ENCODE results near the gene L3MBTL4. TPM values are rescaled to one million over a fixed set of nuclear protein-coding genes. Genes with fewer than 3 reads are reported as not detected.
"Not testable (repeated sequence)": the region's sequence is repeated elsewhere in the genome, so short reads cannot be mapped to it uniquely, and the experiment has no call there.

L3MBTL4 gene
- total RNA-seq, 1 donor from 2014 or later: under 0.01 TPM

DNA sequence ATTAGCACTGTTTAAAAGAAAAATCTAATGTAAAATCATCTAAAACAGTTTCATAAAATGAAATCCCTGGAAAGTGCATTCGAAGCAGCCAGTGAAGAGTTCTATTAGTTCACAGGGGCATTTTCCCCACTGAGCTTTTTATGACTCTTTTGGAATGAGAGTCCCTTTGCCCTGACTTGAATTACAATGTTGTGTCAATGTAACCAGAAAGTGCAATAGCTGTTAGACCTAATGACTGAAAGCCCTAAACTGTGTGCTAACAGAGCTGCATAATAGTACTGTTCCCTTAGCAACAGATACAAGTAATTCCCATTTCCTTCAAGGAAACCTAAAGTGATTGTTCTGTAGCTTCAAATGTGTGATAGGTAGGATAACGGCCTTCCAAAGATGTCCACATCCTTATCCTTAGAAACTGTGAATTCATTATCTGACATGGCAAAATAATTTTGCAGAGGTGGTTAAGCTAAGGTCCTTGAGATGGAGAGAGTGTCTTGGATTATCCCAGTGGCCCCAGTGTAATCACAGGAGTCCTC, 134.4 kb downstream of the L3MBTL4 start:
- TF ChIP-seq, protein P1, sequence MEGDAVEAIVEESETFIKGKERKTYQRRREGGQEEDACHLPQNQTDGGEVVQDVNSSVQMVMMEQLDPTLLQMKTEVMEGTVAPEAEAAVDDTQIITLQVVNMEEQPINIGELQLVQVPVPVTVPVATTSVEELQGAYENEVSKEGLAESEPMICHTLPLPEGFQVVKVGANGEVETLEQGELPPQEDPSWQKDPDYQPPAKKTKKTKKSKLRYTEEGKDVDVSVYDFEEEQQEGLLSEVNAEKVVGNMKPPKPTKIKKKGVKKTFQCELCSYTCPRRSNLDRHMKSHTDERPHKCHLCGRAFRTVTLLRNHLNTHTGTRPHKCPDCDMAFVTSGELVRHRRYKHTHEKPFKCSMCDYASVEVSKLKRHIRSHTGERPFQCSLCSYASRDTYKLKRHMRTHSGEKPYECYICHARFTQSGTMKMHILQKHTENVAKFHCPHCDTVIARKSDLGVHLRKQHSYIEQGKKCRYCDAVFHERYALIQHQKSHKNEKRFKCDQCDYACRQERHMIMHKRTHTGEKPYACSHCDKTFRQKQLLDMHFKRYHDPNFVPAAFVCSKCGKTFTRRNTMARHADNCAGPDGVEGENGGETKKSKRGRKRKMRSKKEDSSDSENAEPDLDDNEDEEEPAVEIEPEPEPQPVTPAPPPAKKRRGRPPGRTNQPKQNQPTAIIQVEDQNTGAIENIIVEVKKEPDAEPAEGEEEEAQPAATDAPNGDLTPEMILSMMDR (IDR thresholded peaks at IDR 0.05; ENCODE audit: insufficient read depth, low read length, severe bottlenecking): no peak
- no peak overlapping the region for H3K4me3 ChIP-seq (ENCODE audit: low read depth, low read length)
- DNase-seq (ENCODE audit: low read depth) (no peak), FAIRE-seq (no peak)
- no peaks in the 10 kb centered on the region for H3K36me3 ChIP-seq (ENCODE audit: control insufficient read depth, insufficient read depth, low read length)
- H3K27me3 ChIP-seq (ENCODE audit: control insufficient read depth, insufficient read depth, low read length): no peaks in the 10 kb centered on the region

DNA sequence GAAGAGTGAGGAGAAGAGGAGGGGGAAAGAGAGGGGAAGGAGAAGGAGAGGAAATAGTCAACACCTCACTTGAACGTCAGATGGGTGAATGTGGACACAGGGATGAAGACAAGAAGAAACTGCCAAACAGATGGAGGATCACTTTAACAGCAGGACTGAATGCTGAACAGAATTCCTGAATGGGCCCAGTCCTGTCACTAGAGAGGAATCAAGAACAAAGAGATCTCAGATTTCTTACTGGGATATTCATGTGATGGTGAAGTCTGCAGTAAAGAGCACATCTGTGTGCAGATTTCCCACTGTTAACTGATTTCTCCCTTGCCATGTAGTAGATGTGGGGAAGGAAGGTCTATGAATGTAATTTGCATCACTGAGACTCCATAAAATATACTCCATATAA, 135.4 kb downstream of the L3MBTL4 start:
- Histone ChIP-seq H3K27me3 (ENCODE audit: control insufficient read depth, insufficient read depth, low read length) (no peaks in the 10 kb centered on the region), H3K4me3 (ENCODE audit: low read depth, low read length) (no peak overlapping the region), H3K36me3 (ENCODE audit: control insufficient read depth, insufficient read depth, low read length) (no peaks in the 10 kb centered on the region)
- FAIRE-seq: no peak
- no peak for DNase-seq (ENCODE audit: low read depth)
- TF ChIP-seq, protein P1 (IDR thresholded peaks at IDR 0.05; ENCODE audit: insufficient read depth, low read length, severe bottlenecking): no peak

DNA sequence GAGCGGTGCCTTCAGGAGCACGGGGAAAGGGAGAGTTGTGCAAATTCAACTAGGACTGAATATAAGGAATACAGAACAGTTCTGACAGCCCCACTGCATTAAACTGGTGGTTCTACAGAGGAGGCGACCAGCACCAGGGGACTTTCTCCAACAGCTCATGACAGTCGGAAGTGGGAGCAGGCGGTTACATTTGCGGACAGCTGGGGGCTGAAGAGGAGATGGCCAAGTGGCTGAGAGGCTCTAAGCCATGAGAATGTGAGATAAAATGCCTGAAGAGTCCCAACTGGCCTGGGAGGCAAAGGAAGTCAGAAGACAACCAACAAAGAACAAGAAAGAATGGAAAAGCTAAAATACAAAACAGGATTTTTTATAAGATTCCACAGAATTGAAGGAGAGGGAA, 141.3 kb downstream of the L3MBTL4 start:
- TF ChIP-seq, protein P1 (IDR thresholded peaks at IDR 0.05; ENCODE audit: insufficient read depth, low read length, severe bottlenecking): no peak
- FAIRE-seq (no peak), DNase-seq (ENCODE audit: low read depth) (no peak)
- Histone ChIP-seq H3K4me3 (ENCODE audit: low read depth, low read length) (no peak overlapping the region), H3K27me3 (ENCODE audit: control insufficient read depth, insufficient read depth, low read length) (no peaks in the 10 kb centered on the region), H3K36me3 (ENCODE audit: control insufficient read depth, insufficient read depth, low read length) (no peaks in the 10 kb centered on the region)

DNA sequence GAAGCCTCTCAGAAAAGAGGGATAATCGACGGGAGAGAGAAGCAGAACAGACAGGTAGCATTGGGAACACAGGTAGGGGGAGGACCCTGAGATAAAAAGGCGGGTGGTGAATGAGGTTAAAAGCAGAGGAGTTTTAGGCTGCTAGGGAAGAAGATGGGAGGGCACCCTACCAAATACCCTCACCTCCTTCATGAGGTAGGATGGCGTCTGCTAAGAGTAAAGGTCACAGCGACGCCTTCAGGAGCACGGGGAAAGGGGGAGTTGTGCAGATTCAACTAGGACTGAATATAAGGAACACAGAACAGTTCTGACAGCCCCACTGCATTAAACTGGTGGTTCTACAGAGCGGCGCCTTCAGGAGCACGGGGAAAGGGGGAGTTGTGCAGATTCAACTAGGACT, 142.6 kb downstream of the L3MBTL4 start:
- not testable (repeated sequence) for H3K27me3 ChIP-seq (ENCODE audit: control insufficient read depth, insufficient read depth, low read length); FAIRE-seq

DNA sequence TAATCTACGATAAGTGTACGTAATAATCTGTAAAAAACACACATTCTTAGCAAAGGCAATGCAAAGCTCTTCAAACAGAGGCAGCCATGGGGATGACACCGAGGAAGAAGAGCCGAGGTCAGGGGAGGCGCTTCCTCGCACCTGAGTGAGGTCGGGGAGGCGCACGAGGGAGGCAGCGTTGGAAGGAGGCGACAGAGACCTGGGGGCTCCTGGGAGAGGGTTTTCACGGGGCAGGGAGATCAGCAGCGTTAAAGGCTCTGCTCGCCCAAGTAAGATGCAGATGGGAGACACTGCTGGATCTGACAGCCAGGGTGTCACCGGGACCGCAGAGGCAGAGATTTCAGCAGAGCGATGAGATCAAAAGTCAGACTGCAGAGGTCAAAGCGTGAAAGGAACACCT, 143.1 kb downstream of the L3MBTL4 start:
- FAIRE-seq (no peak), DNase-seq (ENCODE audit: low read depth) (no peak)
- TF ChIP-seq, protein P1 (IDR thresholded peaks at IDR 0.05; ENCODE audit: insufficient read depth, low read length, severe bottlenecking): no peak
- no peaks in the 10 kb centered on the region for H3K36me3 ChIP-seq (ENCODE audit: control insufficient read depth, insufficient read depth, low read length)
- H3K27me3 ChIP-seq (ENCODE audit: control insufficient read depth, insufficient read depth, low read length): no peaks in the 10 kb centered on the region
- no peak overlapping the region for H3K4me3 ChIP-seq (ENCODE audit: low read depth, low read length)

More for the DNA sequence above, 142.6 kb downstream of the L3MBTL4 start:
- not testable (repeated sequence) for DNase-seq (ENCODE audit: low read depth); H3K36me3 ChIP-seq (ENCODE audit: control insufficient read depth, insufficient read depth, low read length); H3K4me3 ChIP-seq (ENCODE audit: low read depth, low read length)

DNA sequence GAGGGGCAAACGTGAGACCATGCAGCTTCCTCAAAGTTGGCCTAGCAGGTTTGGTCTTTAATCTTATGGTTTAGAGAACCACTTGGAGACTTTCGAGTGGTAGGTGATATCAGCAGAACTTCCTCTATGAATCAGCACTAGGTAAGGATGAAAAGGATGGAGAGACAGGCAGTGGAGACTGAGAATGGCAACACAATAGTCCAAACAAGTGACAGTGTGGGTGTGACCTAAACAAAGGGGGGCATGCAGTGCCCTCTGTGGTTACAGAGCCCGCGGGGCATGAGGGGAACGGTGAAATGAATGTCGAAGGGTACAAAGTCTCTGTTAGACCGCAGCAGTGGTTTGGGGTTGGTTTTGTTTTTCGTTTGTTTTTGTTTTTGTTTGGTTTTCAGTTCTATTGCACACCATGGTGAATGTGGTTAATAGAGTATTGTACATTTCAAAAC, 143.9 kb downstream of the L3MBTL4 start:
- Histone ChIP-seq H3K4me3 (ENCODE audit: low read depth, low read length) (no peak overlapping the region), H3K36me3 (ENCODE audit: control insufficient read depth, insufficient read depth, low read length) (no peaks in the 10 kb centered on the region), H3K27me3 (ENCODE audit: control insufficient read depth, insufficient read depth, low read length) (no peaks in the 10 kb centered on the region)
- no peak for DNase-seq (ENCODE audit: low read depth)
- FAIRE-seq: no peak
- TF ChIP-seq, protein P1 (IDR thresholded peaks at IDR 0.05; ENCODE audit: insufficient read depth, low read length, severe bottlenecking): no peak
